ENCODE results near the gene FRMD3. TPM values are rescaled to one million over a fixed set of nuclear protein-coding genes. Genes with fewer than 3 reads are reported as not detected.
A peak's percentile ranks its signal among the peaks of the same experiment; 100 is the strongest.

The FRMD3 gene
- polyA plus RNA-seq, 1 donor from 2014 or later, result 13.0 TPM

DNA sequence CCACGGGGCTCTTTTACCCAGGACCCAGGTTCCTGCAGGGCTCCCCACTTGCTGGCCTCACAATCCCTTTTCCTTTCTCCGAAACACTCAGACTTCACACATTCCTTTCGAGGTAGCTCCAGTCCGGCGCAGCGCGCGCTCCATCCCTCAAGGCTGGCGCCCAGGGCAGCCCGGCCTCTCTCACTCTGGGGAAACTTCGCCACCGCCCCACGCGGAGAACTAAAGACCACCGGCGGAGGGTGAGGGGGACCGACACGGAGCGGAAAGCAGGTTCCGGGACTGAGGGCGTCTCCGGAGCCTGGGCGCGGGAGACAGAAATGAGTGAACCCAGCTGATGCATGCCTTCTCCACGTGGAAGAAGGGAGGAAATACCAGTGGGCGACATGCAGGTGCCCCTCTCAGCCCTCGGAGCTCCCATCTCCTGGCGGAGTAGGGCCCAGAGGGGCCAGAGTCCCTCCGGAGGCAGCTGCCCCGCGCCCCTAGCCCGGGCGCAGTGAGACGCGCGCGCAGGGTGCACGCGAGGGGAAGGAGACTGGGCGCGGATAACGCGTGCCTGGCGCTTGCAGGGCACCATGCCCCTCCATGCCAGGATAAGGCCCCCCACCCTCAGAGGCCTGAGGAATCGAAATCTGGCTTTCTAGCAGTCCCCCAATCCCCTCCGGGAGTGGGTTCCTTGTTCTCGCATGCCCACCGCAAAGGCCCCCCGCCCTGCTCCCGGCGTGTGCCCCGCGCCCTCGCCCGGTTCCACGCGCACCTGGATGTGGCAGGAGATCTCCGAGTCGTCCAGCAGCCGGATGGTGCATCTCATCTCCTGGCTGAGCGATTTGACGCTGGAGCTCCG lies 650 bp downstream of the FRMD3 start:
- Histone ChIP-seq H3F3A (ENCODE audit: insufficient read depth, low read length, poor library complexity, severe bottlenecking) (no peaks in the 10 kb centered on the region), H3K36me3 (ENCODE audit: insufficient read depth, low read length) (no peaks in the 10 kb centered on the region), H3K79me2 (replicated peaks; ENCODE audit: insufficient read depth, low read length) (no peaks in the 10 kb centered on the region), H2AFZ (ENCODE audit: low read depth, low read length) (peak overlapping the region; percentile 82), H4K20me1 (ENCODE audit: insufficient read depth) (no peaks in the 10 kb centered on the region), H3K9me3 (ENCODE audit: low read length) (no peaks in the 10 kb centered on the region), H3K4me2 (ENCODE audit: low read length) (peak overlapping the region; percentile 92), H3K9me2 (ENCODE audit: insufficient read depth, low read length) (no peaks in the 10 kb centered on the region), H3K27me3 (ENCODE audit: insufficient read depth, low read depth, low read length) (peaks cover 16% of the 10 kb centered on the region), H3K27ac (ENCODE audit: low read length) (peak overlapping the region; percentile 65), H3K4me3 (ENCODE audit: low read length) (peak overlapping the region; percentile 95), H3K9ac (ENCODE audit: low read length) (peak overlapping the region; percentile 78)
- peak; percentile 9 for TF ChIP-seq POLR2AphosphoS5 (IDR thresholded peaks at IDR 0.05)
- peak; percentile 91 for TF ChIP-seq MXI1 (conservative IDR thresholded peaks at IDR 0.05; ENCODE audit: poor library complexity, severe bottlenecking)
- no peak for TF ChIP-seq EZH2 (IDR thresholded peaks at IDR 0.05; ENCODE audit: borderline replicate concordance, insufficient read depth, low read length, poor library complexity, severe bottlenecking)

DNA sequence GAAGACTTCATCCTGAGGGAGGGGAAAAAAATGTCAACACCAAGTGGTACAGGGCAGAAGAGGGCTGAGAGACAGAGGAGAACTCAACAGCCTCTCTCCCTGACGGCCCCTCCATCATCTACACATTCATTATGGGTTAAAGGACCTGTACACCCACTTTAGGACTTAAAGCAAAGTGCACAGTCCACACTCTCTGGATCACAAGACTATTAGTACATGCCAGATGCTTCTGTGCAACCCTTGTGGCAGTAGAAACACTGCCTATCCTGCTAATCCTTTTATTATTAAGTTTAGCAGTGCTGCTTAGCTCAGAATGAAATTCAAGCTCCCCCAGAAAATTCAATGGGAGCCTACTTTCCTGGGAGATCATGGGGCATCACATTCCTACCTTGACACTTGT lies 1.9 kb downstream of the FRMD3 start:
- Histone ChIP-seq H3F3A (ENCODE audit: insufficient read depth, low read length, poor library complexity, severe bottlenecking) (no peaks in the 10 kb centered on the region), H3K4me3 (ENCODE audit: low read length) (peak overlapping the region; percentile 95), H3K36me3 (ENCODE audit: insufficient read depth, low read length) (no peaks in the 10 kb centered on the region), H3K27ac (ENCODE audit: low read length) (no peak overlapping the region), H2AFZ (ENCODE audit: low read depth, low read length) (no peak overlapping the region), H3K79me2 (replicated peaks; ENCODE audit: insufficient read depth, low read length) (no peaks in the 10 kb centered on the region), H3K9me3 (ENCODE audit: low read length) (no peaks in the 10 kb centered on the region), H3K9ac (ENCODE audit: low read length) (no peak overlapping the region), H3K27me3 (ENCODE audit: insufficient read depth, low read depth, low read length) (peaks cover 16% of the 10 kb centered on the region), H3K4me2 (ENCODE audit: low read length) (peak overlapping the region; percentile 92), H4K20me1 (ENCODE audit: insufficient read depth) (no peaks in the 10 kb centered on the region), H3K9me2 (ENCODE audit: insufficient read depth, low read length) (no peaks in the 10 kb centered on the region)
- TF ChIP-seq, protein P1, sequence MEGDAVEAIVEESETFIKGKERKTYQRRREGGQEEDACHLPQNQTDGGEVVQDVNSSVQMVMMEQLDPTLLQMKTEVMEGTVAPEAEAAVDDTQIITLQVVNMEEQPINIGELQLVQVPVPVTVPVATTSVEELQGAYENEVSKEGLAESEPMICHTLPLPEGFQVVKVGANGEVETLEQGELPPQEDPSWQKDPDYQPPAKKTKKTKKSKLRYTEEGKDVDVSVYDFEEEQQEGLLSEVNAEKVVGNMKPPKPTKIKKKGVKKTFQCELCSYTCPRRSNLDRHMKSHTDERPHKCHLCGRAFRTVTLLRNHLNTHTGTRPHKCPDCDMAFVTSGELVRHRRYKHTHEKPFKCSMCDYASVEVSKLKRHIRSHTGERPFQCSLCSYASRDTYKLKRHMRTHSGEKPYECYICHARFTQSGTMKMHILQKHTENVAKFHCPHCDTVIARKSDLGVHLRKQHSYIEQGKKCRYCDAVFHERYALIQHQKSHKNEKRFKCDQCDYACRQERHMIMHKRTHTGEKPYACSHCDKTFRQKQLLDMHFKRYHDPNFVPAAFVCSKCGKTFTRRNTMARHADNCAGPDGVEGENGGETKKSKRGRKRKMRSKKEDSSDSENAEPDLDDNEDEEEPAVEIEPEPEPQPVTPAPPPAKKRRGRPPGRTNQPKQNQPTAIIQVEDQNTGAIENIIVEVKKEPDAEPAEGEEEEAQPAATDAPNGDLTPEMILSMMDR (IDR thresholded peaks at IDR 0.05; ENCODE audit: poor library complexity, severe bottlenecking), result no peak
- TF ChIP-seq SMC3 (conservative IDR thresholded peaks at IDR 0.05; ENCODE audit: poor library complexity) (no peak), POLR2AphosphoS5 (IDR thresholded peaks at IDR 0.05) (no peak), EP300 (conservative IDR thresholded peaks at IDR 0.05; ENCODE audit: poor library complexity, severe bottlenecking) (no peak), EZH2 (IDR thresholded peaks at IDR 0.05; ENCODE audit: borderline replicate concordance, insufficient read depth, low read length, poor library complexity, severe bottlenecking) (no peak), RAD21 (conservative IDR thresholded peaks at IDR 0.05) (no peak), TAF1 (IDR thresholded peaks at IDR 0.05; ENCODE audit: low read depth) (no peak), MXI1 (conservative IDR thresholded peaks at IDR 0.05; ENCODE audit: poor library complexity, severe bottlenecking) (no peak)
- TF ChIP-seq, protein P2, sequence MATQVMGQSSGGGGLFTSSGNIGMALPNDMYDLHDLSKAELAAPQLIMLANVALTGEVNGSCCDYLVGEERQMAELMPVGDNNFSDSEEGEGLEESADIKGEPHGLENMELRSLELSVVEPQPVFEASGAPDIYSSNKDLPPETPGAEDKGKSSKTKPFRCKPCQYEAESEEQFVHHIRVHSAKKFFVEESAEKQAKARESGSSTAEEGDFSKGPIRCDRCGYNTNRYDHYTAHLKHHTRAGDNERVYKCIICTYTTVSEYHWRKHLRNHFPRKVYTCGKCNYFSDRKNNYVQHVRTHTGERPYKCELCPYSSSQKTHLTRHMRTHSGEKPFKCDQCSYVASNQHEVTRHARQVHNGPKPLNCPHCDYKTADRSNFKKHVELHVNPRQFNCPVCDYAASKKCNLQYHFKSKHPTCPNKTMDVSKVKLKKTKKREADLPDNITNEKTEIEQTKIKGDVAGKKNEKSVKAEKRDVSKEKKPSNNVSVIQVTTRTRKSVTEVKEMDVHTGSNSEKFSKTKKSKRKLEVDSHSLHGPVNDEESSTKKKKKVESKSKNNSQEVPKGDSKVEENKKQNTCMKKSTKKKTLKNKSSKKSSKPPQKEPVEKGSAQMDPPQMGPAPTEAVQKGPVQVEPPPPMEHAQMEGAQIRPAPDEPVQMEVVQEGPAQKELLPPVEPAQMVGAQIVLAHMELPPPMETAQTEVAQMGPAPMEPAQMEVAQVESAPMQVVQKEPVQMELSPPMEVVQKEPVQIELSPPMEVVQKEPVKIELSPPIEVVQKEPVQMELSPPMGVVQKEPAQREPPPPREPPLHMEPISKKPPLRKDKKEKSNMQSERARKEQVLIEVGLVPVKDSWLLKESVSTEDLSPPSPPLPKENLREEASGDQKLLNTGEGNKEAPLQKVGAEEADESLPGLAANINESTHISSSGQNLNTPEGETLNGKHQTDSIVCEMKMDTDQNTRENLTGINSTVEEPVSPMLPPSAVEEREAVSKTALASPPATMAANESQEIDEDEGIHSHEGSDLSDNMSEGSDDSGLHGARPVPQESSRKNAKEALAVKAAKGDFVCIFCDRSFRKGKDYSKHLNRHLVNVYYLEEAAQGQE (IDR thresholded peaks at IDR 0.05; ENCODE audit: borderline replicate concordance), result no peak

Data from neural cell (in vitro differentiated cells).